ENCODE data around the gene LDHAL6A. TPM values are rescaled to one million over a fixed set of nuclear protein-coding genes. Genes with fewer than 3 reads are reported as not detected.

LDHAL6A gene
- total RNA-seq, 2 donors from 2014 or later, result not detected

- H3K27me3 ChIP-seq (replicated peaks; ENCODE audit: insufficient read depth), result no peaks in the 10 kb centered on the region
- H3K4me3 ChIP-seq, result no peak overlapping the region
- H3K9me3 ChIP-seq, result no peaks in the 10 kb centered on the region
- no peak for TF ChIP-seq CTCF (IDR thresholded peaks at IDR 0.05)
- H3K4me1 ChIP-seq (ENCODE audit: control insufficient read depth in 1 of 2, low read depth in 2 of 2), result no peaks in the 10 kb centered on the region
- no peak overlapping the region for H3K27ac ChIP-seq
- peaks cover 50% of the 10 kb centered on the region for H3K36me3 ChIP-seq
- no peak for DNase-seq (ENCODE audit: low spot score)
- ATAC-seq (ENCODE audit: insufficient number of reproducible peaks, low FRiP score, low read depth), result no peak
Measured at GRCh38 chr11:18501629-18502028, 46.0 kb downstream of the LDHAL6A start.

GRCh38 chr11:18502352-18502751 lies 46.7 kb downstream of the LDHAL6A start:
- Histone ChIP-seq H3K36me3 (peaks cover 50% of the 10 kb centered on the region), H3K27ac (no peak overlapping the region), H3K27me3 (replicated peaks; ENCODE audit: insufficient read depth) (no peaks in the 10 kb centered on the region), H3K4me3 (no peak overlapping the region), H3K9me3 (no peaks in the 10 kb centered on the region), H3K4me1 (ENCODE audit: control insufficient read depth in 1 of 2, low read depth in 2 of 2) (no peaks in the 10 kb centered on the region)
- ATAC-seq (ENCODE audit: insufficient number of reproducible peaks, low FRiP score, low read depth) (no peak), DNase-seq (ENCODE audit: low spot score) (no peak)
- TF ChIP-seq CTCF (IDR thresholded peaks at IDR 0.05), result no peak

- H3K9me3 ChIP-seq, result no peaks in the 10 kb centered on the region
- peaks cover 6 to 23% of the 10 kb centered on the region in 2 donors for H3K4me1 ChIP-seq (ENCODE audit: control insufficient read depth in 1 of 2, low read depth in 2 of 2)
- H3K27ac ChIP-seq, result no peak overlapping the region
- no peak overlapping the region for H3K4me3 ChIP-seq
- no peak for TF ChIP-seq CTCF (IDR thresholded peaks at IDR 0.05)
- ATAC-seq (ENCODE audit: insufficient number of reproducible peaks, low FRiP score, low read depth) (no peak), DNase-seq (ENCODE audit: low spot score) (no peak)
- no peaks in the 10 kb centered on the region for H3K27me3 ChIP-seq (replicated peaks; ENCODE audit: insufficient read depth)
- peaks cover 4% of the 10 kb centered on the region for H3K36me3 ChIP-seq
Measured at GRCh38 chr11:18521122-18521521, 65.5 kb downstream of the LDHAL6A start.

GRCh38 chr11:18522388-18522787 lies 66.7 kb downstream of the LDHAL6A start:
- no peaks in the 10 kb centered on the region for H3K9me3 ChIP-seq
- no peak for TF ChIP-seq CTCF (IDR thresholded peaks at IDR 0.05)
- DNase-seq (ENCODE audit: low spot score) (no peak), ATAC-seq (ENCODE audit: insufficient number of reproducible peaks, low FRiP score, low read depth) (no peak)
- H3K27me3 ChIP-seq (replicated peaks; ENCODE audit: insufficient read depth), result no peaks in the 10 kb centered on the region
- peaks cover 6 to 23% of the 10 kb centered on the region in 2 donors for H3K4me1 ChIP-seq (ENCODE audit: control insufficient read depth in 1 of 2, low read depth in 2 of 2)
- H3K27ac ChIP-seq, result no peak overlapping the region
- no peak overlapping the region for H3K4me3 ChIP-seq
- peaks cover 4% of the 10 kb centered on the region for H3K36me3 ChIP-seq

- H3K4me1 ChIP-seq (ENCODE audit: control insufficient read depth in 1 of 2, low read depth in 2 of 2), result peaks cover 12 to 23% of the 10 kb centered on the region in 2 donors
- peaks cover 4% of the 10 kb centered on the region for H3K36me3 ChIP-seq
- H3K27me3 ChIP-seq (replicated peaks; ENCODE audit: insufficient read depth), result no peaks in the 10 kb centered on the region
- no peak overlapping the region for H3K4me3 ChIP-seq
- no peak for DNase-seq (ENCODE audit: low spot score)
- no peak overlapping the region for H3K27ac ChIP-seq
- no peak for TF ChIP-seq CTCF (IDR thresholded peaks at IDR 0.05)
- no peak for ATAC-seq (ENCODE audit: insufficient number of reproducible peaks, low FRiP score, low read depth)
- H3K9me3 ChIP-seq, result no peaks in the 10 kb centered on the region
Measured at GRCh38 chr11:18523084-18523483, 67.4 kb downstream of the LDHAL6A start.

Measured in thoracic aorta (tissue), 2 donors.